NCI-H82 treated with DMSO at 0.1 percent for 48 hours (cell line): Measurements from ENCODE around the gene ZNF668.
"Not testable (repeated sequence)": the region's sequence is repeated elsewhere in the genome, so short reads cannot be mapped to it uniquely, and the experiment has no call there.

Experiments
- DNase-seq: peaks from one replicate; lab custom pipeline; 2025; ENCODE audit not compliant: unreplicated experiment; lab: John Stamatoyannopoulos, UW

ZNF668 gene

GRCh38 chr16:31016018-31016417 lies 58.0 kb downstream of the ZNF668 start:
- no peak for DNase-seq

- not testable (repeated sequence) for DNase-seq
Observed at GRCh38 chr16:31013292-31013691, 60.7 kb downstream of the ZNF668 start.

GRCh38 chr16:31011815-31012214 lies 62.2 kb downstream of the ZNF668 start:
- DNase-seq = not testable (repeated sequence)
